22Rv1 (cell line): ENCODE results near the gene NINJ2.

Experiments
- H3K27ac ChIP-seq: fragments of 450-650 bp; 2 replicates; pipeline ENCODE4 v1.5.1; 2017
- ZFX ChIP-seq: fragments of 450-650 bp; IDR thresholded peaks from 2 replicates; pipeline ENCODE4 v1.6.1; 2017; ENCODE audit warnings: antibody characterized with exemption, borderline replicate concordance
- TF ChIP-seq, protein P1 (sequence below): fragments of 450-650 bp; IDR thresholded peaks from 2 replicates; pipeline ENCODE4 v1.5.1; 2017; ENCODE audit warnings: mild to moderate bottlenecking

NINJ2 gene

GRCh38 chr12:574475-575128 is 88.6 kb downstream of the NINJ2 start:
- H3K27ac ChIP-seq, result no peak overlapping the region
- TF ChIP-seq, protein P1, sequence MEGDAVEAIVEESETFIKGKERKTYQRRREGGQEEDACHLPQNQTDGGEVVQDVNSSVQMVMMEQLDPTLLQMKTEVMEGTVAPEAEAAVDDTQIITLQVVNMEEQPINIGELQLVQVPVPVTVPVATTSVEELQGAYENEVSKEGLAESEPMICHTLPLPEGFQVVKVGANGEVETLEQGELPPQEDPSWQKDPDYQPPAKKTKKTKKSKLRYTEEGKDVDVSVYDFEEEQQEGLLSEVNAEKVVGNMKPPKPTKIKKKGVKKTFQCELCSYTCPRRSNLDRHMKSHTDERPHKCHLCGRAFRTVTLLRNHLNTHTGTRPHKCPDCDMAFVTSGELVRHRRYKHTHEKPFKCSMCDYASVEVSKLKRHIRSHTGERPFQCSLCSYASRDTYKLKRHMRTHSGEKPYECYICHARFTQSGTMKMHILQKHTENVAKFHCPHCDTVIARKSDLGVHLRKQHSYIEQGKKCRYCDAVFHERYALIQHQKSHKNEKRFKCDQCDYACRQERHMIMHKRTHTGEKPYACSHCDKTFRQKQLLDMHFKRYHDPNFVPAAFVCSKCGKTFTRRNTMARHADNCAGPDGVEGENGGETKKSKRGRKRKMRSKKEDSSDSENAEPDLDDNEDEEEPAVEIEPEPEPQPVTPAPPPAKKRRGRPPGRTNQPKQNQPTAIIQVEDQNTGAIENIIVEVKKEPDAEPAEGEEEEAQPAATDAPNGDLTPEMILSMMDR, result no peak
- TF ChIP-seq ZFX, result no peak

- no peak for TF ChIP-seq ZFX
- TF ChIP-seq, protein P1, result no peak
- no peak overlapping the region for H3K27ac ChIP-seq
These were observed 90.0 kb downstream of the NINJ2 start for GRCh38 chr12:573232-573631.

- H3K27ac ChIP-seq, result no peak overlapping the region
- no peak for TF ChIP-seq ZFX
- TF ChIP-seq, protein P1, result no peak
These were observed 90.7 kb downstream of the NINJ2 start for GRCh38 chr12:572532-572899.

DNA sequence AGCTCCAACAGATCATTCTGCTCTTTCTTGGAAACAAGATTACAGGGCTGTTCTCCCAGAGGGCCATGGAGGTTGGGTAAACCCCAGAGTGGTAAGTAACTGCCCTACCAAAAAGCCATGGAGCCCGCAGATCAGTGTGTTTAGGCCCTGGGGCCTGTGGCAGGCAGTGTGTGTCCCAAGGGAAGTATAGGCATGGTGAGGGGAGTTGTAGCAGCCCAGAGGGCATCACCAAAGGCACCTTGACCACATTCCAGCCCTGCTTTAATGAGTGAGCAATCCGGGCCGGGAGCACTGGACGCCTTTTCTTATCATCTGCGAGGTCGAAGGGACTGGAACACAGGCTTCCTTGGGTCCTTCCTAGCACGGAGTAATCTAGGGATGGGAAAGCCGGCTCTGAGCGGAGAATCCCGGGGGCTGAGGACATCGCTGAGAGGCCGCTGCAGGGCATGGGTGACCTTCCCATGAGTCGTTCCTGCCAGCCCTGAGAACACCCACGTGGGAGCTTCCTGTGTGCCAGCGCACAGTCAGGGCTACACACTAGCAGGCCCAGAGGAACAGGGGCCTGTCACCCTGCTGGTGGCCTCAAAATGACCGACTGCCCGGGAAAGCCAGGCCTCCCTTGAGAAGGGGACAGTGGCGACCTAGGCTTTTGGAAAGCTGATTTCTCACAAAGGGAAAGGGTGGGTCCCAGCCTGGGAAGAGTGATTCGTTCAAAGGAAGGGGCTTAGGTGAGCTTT is 91.3 kb downstream of the NINJ2 start:
- no peak for TF ChIP-seq ZFX
- TF ChIP-seq, protein P1, result no peak
- no peak overlapping the region for H3K27ac ChIP-seq

GRCh38 chr12:570921-571794 is 92.1 kb downstream of the NINJ2 start:
- no peak for TF ChIP-seq ZFX
- TF ChIP-seq, protein P1, result no peak
- no peak overlapping the region for H3K27ac ChIP-seq

DNA sequence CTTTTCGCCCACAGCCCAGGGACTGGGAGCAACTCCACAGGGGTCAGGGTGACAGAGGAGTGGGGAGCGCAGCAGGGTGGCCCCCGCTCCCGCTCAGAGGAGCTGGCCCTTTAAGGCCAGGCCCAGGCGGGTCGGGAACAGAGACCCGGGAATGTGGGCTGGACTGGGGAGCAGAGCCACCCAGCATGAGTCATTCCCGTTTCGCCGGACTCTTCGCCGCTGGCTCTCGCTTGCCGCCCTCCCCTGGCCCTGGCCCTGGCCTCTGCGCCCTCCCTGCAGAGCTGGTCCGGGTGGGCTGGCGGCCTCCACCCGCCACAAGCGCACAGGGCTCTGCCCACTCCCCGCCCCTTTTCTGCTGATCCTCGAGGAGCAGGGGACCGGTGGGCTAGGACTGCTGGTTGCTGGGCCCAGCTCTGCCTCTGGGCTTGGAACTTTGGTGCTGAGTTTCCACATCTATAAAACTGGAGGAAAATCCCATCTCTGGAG is 92.8 kb downstream of the NINJ2 start:
- TF ChIP-seq ZFX, result no peak
- TF ChIP-seq, protein P1, result no peak
- no peak overlapping the region for H3K27ac ChIP-seq
